EL (cell line): Measurements from ENCODE around the gene MGRN1.
A peak's percentile ranks its signal among the peaks of the same experiment; 100 is the strongest.
"Not testable (repeated sequence)": the region's sequence is repeated elsewhere in the genome, so short reads cannot be mapped to it uniquely, and the experiment has no call there.

Source experiments
- DNase-seq: peaks from one replicate; pipeline ENCODE4 v3.0.0-alpha.2; 2016

MGRN1 gene

GRCh38 chr16:4701791-4702465, 77.3 kb downstream of the MGRN1 start:
- no peak for DNase-seq

- DNase-seq = no peak
These were observed 77.8 kb downstream of the MGRN1 start for GRCh38 chr16:4702466-4702808.

GRCh38 chr16:4703906-4704305, 79.3 kb downstream of the MGRN1 start:
- DNase-seq = no peak

GRCh38 chr16:4704491-4704890, 79.9 kb downstream of the MGRN1 start:
- DNase-seq = no peak

- no peak for DNase-seq
These were observed 80.3 kb downstream of the MGRN1 start for GRCh38 chr16:4704913-4705312.

GRCh38 chr16:4706871-4707270, 82.2 kb downstream of the MGRN1 start:
- DNase-seq = no peak

GRCh38 chr16:4709481-4709880, 84.9 kb downstream of the MGRN1 start:
- no peak for DNase-seq

GRCh38 chr16:4713663-4714501, 89.3 kb downstream of the MGRN1 start:
- no peak for DNase-seq

GRCh38 chr16:4714996-4715395, 90.4 kb downstream of the MGRN1 start:
- DNase-seq = no peak

GRCh38 chr16:4718466-4718865, 93.8 kb downstream of the MGRN1 start:
- no peak for DNase-seq

GRCh38 chr16:4723071-4723767, 98.6 kb downstream of the MGRN1 start:
- no peak for DNase-seq

- no peak for DNase-seq
These were observed 100.1 kb downstream of the MGRN1 start for GRCh38 chr16:4724661-4725270.

GRCh38 chr16:4726616-4727015, 102.0 kb downstream of the MGRN1 start:
- no peak for DNase-seq

- no peak for DNase-seq
These were observed 104.0 kb downstream of the MGRN1 start for GRCh38 chr16:4728676-4729075.

GRCh38 chr16:4729876-4730275, 105.2 kb downstream of the MGRN1 start:
- DNase-seq = no peak

GRCh38 chr16:4733211-4733742, 108.7 kb downstream of the MGRN1 start:
- DNase-seq = no peak

- no peak for DNase-seq
These were observed 109.1 kb downstream of the MGRN1 start for GRCh38 chr16:4733747-4734062.

- peak; percentile 98 for DNase-seq
These were observed 109.6 kb downstream of the MGRN1 start, which contains the start of the genes ANKS3 and DNAAF8 for GRCh38 chr16:4734063-4734729. Gene ANKS3, minus strand, starts transcription at chr16:4734271. Its CDS starts 4,122 bp downstream, at chr16:4730149. Gene DNAAF8, plus strand, starts transcription at chr16:4734537. Its CDS starts 1,978 bp downstream, at chr16:4736515.

GRCh38 chr16:4734730-4735535, 110.3 kb downstream of the MGRN1 start:
- DNase-seq = peak; percentile 83

GRCh38 chr16:4736546-4736945, 111.9 kb downstream of the MGRN1 start:
- no peak for DNase-seq

- DNase-seq = no peak
These were observed 112.9 kb downstream of the MGRN1 start for GRCh38 chr16:4737545-4737944.

GRCh38 chr16:4738370-4738769, 113.7 kb downstream of the MGRN1 start:
- DNase-seq = not testable (repeated sequence)
